Thyroid gland (tissue), 4 donors: ENCODE data around the gene SV2A.

Experiments used
- POLR2A ChIP-seq, 2 donors: fragments of 450-650 bp; IDR thresholded peaks; one replicate each; pipeline ENCODE4 v1.6.1; 2017; ENCODE audit warnings: antibody characterized with exemption in 2 of 2, mild to moderate bottlenecking in 2 of 2, moderate library complexity in 1 of 2
- TF ChIP-seq, protein P1 (sequence below), 6 experiments: fragments of 200-600 bp in 3 of 6; fragments of 450-650 bp in 3 of 6; sonication (generic) in 3 of 6; IDR thresholded peaks; one replicate each; pipeline ENCODE4 v1.5.1; 2016 to 2019; ENCODE audit warnings: antibody characterized with exemption in 6 of 6, mild to moderate bottlenecking in 2 of 6, inconsistent platforms in 1 of 6, moderate library complexity in 1 of 6

DNA sequence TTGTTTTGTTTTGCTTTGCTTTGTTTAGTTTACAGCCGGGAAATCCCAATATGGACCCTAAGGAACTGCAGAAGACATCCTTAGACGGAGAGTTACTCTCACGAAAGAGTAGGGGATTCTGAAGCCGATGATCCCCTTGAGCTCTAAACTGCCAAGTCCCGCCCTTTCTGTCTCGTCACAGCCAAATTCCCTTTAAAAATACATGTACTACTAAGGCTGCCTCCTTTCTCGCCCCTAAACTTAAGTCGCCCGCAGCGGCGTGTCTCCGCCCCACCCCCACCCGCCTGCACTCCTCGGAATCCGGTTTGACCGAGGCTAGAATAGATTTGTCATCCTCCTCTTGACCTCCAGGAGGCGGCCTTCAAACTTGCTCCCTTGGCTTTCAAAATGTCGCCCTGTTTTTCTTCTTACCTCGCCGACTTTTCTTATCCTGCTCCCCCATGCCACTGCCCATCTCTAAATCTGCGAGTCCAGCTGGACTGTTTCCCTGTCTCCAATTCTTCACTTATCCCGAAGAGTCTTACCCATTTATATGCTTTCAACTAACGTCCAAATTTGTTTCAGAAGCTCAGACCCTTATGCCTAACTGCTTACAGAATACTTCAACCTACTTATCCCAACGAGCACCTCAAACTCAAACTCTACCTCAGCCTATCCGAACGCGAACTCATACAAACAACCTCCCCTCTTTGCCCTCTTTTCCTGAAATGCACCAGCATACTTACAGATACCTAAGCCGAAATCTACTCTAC, 29.2 kb downstream of the SV2A start:
- TF ChIP-seq, protein P1, sequence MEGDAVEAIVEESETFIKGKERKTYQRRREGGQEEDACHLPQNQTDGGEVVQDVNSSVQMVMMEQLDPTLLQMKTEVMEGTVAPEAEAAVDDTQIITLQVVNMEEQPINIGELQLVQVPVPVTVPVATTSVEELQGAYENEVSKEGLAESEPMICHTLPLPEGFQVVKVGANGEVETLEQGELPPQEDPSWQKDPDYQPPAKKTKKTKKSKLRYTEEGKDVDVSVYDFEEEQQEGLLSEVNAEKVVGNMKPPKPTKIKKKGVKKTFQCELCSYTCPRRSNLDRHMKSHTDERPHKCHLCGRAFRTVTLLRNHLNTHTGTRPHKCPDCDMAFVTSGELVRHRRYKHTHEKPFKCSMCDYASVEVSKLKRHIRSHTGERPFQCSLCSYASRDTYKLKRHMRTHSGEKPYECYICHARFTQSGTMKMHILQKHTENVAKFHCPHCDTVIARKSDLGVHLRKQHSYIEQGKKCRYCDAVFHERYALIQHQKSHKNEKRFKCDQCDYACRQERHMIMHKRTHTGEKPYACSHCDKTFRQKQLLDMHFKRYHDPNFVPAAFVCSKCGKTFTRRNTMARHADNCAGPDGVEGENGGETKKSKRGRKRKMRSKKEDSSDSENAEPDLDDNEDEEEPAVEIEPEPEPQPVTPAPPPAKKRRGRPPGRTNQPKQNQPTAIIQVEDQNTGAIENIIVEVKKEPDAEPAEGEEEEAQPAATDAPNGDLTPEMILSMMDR (IDR thresholded peaks at IDR 0.05): peak in 5 of 6 experiments; percentile 48 to 61 (median 60)
- peak in 1 of 2 donors; percentile 58 for TF ChIP-seq POLR2A (IDR thresholded peaks at IDR 0.05)
